ENCODE data around the gene PZP.
"Not testable (repeated sequence)": the region's sequence is repeated elsewhere in the genome, so short reads cannot be mapped to it uniquely, and the experiment has no call there.

Gene PZP

DNA sequence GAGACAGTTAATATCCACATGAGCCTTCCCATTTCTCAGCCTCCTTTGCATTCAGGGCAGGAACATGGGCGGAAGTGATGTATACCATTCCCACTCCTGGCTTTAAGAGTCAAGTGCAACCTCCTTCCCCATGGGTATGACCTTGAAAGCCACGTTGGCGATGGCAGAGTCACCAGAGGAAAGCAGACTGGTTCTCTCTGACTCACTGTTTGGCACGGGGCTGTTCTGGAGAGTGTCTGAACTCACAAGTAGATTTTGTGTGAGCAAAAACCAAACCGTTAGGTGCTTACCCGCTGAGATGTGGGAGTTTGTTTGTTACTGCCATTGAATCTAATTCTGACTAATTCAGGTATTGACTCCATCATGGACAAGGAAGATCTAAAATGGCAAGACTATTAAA lies 36.7 kb upstream of the PZP start:
- peak; percentile 43 for DNase-seq (ENCODE audit: low spot score)
- no peak for TF ChIP-seq CTCF (IDR thresholded peaks at IDR 0.05; ENCODE audit: extremely low read depth, missing control alignments)

- DNase-seq (ENCODE audit: low spot score), result no peak
- TF ChIP-seq CTCF (IDR thresholded peaks at IDR 0.05; ENCODE audit: extremely low read depth, missing control alignments), result no peak
Measured at GRCh38 chr12:9243999-9244649, 35.9 kb upstream of the PZP start.

DNA sequence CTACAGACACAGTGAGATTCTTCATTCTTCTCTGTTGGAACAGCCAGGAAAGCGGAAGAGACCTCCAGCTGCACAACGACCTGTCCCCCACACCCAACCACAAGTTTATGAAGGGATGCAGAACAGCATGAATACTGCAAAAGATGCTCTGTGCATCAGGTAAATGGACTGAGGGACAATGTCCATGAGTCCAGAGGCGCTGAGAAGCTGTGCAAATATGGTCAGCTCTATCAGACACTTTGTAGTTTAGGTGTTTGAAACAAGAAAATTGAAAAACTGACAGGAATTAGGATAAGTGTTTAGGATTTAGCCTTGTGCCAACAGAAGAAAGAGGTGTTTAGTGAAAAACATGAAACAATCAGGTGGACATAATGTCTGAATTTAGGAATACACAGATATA lies 33.1 kb upstream of the PZP start:
- no peak for TF ChIP-seq CTCF (IDR thresholded peaks at IDR 0.05; ENCODE audit: extremely low read depth, missing control alignments)
- no peak for DNase-seq (ENCODE audit: low spot score)

GRCh38 chr12:9240776-9241175 lies 32.6 kb upstream of the PZP start:
- no peak for TF ChIP-seq CTCF (IDR thresholded peaks at IDR 0.05; ENCODE audit: extremely low read depth, missing control alignments)
- no peak for DNase-seq (ENCODE audit: low spot score)

DNA sequence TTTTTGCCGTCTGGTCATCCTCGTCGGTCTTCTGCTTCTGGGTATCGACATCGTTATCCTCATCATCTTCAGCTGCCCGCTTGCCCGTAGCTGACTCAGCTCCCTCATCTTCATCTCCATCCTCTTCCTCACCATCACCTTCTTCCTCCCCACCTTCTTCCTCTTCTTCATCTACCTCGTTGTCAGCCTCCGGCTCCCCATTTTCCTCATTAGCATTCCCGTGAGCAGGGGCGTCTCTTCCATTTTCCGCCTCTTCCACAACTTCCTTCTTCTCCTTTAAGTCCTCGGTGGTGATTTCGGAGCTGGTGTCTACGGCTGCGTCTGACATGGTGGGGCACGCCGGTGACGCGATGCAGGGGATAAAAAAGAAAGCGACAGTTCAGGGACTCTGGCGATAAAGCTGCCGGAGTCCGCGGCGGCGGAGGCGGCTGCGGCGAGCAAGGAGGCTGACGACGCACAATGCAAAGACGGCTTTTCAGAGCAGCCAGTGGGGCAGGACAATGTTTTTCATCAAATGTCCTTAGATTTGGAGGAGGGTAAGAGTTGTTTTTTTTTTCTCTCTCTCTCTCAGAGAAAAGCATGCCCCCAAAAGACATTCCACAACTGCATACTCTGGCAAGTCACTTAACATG lies 31.9 kb upstream of the PZP start:
- DNase-seq (ENCODE audit: low spot score), result not testable (repeated sequence)

DNA sequence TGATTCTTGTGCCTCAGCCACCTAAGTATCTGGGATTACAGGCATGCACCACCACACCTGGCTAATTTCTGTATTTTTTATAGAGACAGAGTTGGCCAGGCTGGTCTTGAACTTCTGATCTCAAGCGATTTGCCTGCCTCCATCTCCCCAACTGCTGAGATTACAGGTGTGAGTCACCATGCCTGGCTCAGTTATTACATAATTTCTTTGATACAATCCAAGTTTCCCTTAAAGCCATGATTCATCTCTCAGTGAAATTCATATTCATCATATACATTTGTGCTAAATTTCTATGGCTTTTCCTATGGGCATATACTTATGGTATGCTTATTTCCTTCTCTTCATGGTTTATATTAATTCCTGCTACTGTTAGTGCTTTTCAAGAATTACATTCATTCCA lies 29.1 kb upstream of the PZP start:
- no peak for DNase-seq (ENCODE audit: low spot score)
- TF ChIP-seq CTCF (IDR thresholded peaks at IDR 0.05; ENCODE audit: extremely low read depth, missing control alignments), result no peak

DNA sequence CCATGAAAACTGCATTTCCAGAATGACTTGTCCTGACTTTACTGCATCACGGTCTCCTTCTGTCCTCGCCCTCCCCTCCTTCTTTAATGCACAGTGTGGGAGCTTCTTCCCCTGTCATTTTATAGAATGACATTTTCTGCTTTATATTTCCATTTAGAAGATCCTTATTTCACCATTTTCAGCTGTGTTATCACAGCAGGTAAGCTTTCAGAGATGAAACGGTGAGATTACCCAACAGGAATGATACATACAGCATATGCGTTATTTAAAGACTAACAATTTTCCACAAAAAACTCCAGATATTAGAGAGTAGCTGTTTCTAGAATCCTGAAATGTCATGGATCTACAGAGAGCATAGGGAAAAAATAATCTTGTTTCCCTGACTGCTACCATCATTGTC lies 27.3 kb upstream of the PZP start:
- TF ChIP-seq CTCF (IDR thresholded peaks at IDR 0.05; ENCODE audit: extremely low read depth, missing control alignments), result no peak
- DNase-seq (ENCODE audit: low spot score), result no peak

DNA sequence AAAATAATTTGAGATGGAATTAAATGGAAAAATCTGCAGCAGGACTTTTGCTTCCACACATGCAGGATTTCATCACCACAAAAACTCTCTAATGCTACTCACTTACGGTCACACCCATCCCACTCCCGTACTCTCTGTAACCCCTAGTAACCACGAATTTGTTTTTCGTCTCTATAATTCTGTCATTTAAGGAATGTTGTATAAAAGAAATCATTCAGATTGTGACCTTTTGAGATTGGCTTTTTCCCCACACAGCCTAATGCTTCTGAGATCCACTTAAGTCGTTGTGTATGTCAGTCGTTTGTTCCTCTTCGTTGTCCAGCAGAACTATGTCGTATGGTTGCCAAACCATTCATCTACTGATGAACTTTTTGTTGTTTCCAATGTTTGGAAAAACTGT lies 19.8 kb upstream of the PZP start:
- no peak for TF ChIP-seq CTCF (IDR thresholded peaks at IDR 0.05; ENCODE audit: extremely low read depth, missing control alignments)
- no peak for DNase-seq (ENCODE audit: low spot score)

All from GM20000 (cell line).